GM12878 (cell line): ENCODE measurements around the gene ABCF1. TPM values are rescaled to one million over a fixed set of nuclear protein-coding genes. Genes with fewer than 3 reads are reported as not detected.
A peak's percentile ranks its signal among the peaks of the same experiment; 100 is the strongest.

ENCODE experiments used
- ATF7 ChIP-seq: fragments of 450-650 bp; IDR thresholded peaks from 2 replicates; pipeline ENCODE4 v1.6.1; 2016; ENCODE audit warnings: low read depth, mild to moderate bottlenecking
- BACH1 ChIP-seq: fragments of 450-650 bp; IDR thresholded peaks from 2 replicates; pipeline ENCODE4 v1.6.1; 2017; ENCODE audit warnings: mild to moderate bottlenecking, borderline replicate concordance
- BRCA1 ChIP-seq: IDR thresholded peaks from 2 replicates; pipeline ENCODE4 v1.6.1; 2011; ENCODE audit warnings: low read depth, low read length, improper control_type of control experiment
- CBX5 ChIP-seq: sonication (generic); IDR thresholded peaks from 2 replicates; pipeline ENCODE4 v1.6.1; 2016; ENCODE audit warnings: low read depth, moderate library complexity, mild to moderate bottlenecking, inconsistent platforms
- CHD1 ChIP-seq: IDR thresholded peaks from 2 replicates; pipeline ENCODE4 v1.6.1; 2012; ENCODE audit warnings: low read depth, low read length, improper control_type of control experiment
- CTCF ChIP-seq, 3 experiments: IDR thresholded peaks in 2 of 3; conservative IDR thresholded peaks in 1 of 3; 2 replicates each; pipeline ENCODE4 v1.5.1; 2011; ENCODE audit warnings: low read depth in 3 of 3, low read length in 3 of 3, mild to moderate bottlenecking in 3 of 3, control low read depth in 2 of 3, moderate library complexity in 2 of 3, inconsistent platforms in 1 of 3, mixed read lengths in 1 of 3; ENCODE audit not compliant: control insufficient read depth in 2 of 3, insufficient read depth in 1 of 3; ENCODE audit errors: extremely low read depth in 1 of 3
- CUX1 ChIP-seq: IDR thresholded peaks from 2 replicates; pipeline ENCODE4 v1.6.1; 2012; ENCODE audit warnings: improper control_type of control experiment, low read depth, low read length; ENCODE audit not compliant: insufficient replicate concordance
- FOXM1 ChIP-seq: IDR thresholded peaks from 2 replicates; pipeline ENCODE4 v1.6.1; 2012; ENCODE audit warnings: low read depth, mild to moderate bottlenecking, inconsistent platforms, low read length, moderate library complexity
- IKZF1 ChIP-seq: fragments of 450-650 bp; conservative IDR thresholded peaks from 2 replicates; pipeline ENCODE4 v1.6.1; 2017; ENCODE audit warnings: antibody characterized with exemption, mild to moderate bottlenecking
- MEF2A ChIP-seq: IDR thresholded peaks from 2 replicates; pipeline ENCODE4 v1.6.1; 2011; ENCODE audit warnings: low read depth, mild to moderate bottlenecking, low read length, moderate library complexity; ENCODE audit not compliant: insufficient read depth
- NFYB ChIP-seq: IDR thresholded peaks from 2 replicates; pipeline ENCODE4 v1.6.1; 2011; ENCODE audit warnings: low read depth, mild to moderate bottlenecking, low read length, improper control_type of control experiment, moderate library complexity; ENCODE audit not compliant: insufficient read depth
- TCF12 ChIP-seq: IDR thresholded peaks from 2 replicates; pipeline ENCODE4 v1.6.1; 2011; ENCODE audit warnings: low read depth, mild to moderate bottlenecking, low read length
- ZBED1 ChIP-seq: IDR thresholded peaks from 2 replicates; pipeline ENCODE4 v1.6.1; 2016; ENCODE audit warnings: borderline replicate concordance
- polyA plus RNA-seq, 11 experiments: library from polyadenylated mRNA; depleted of rRNA in 4 of 11; unstranded in 6 of 11; stranded (reverse) in 5 of 11; fragments of >200 nt; fragmentation: Nextera tagmentation in 4 of 11; fragmentation: Illumina TruSeq in 1 of 11; extraction: Ambion mirVana in 4 of 11; extraction: Trizol in 1 of 11; gene quantifications; 1 replicate in 1 of 11; 2 replicates in 10 of 11; pipeline versions ENCODE4 v1.2.1 to v1.2.3, GENCODE V29; 2011 to 2016; ENCODE audit warnings: inconsistent platforms in 2 of 11, missing spikeins in 2 of 11, low read depth in 1 of 11
- total RNA-seq, 4 experiments: library from RNA; depleted of rRNA in 3 of 4; stranded (reverse); fragments of >200 nt in 3 of 4; fragmentation: Illumina TruSeq in 1 of 4; extraction: Trizol in 1 of 4; gene quantifications; 2 replicates each; pipeline versions ENCODE4 v1.2.1 to v1.2.3, GENCODE V29; 2013 to 2021
- TF ChIP-seq, protein P1 (sequence below): IDR thresholded peaks from 2 replicates; pipeline ENCODE4 v1.6.1; 2011; ENCODE audit warnings: borderline replicate concordance, low read depth, mild to moderate bottlenecking, moderate library complexity, mixed read lengths, low read length; ENCODE audit not compliant: insufficient read depth; ENCODE audit errors: extremely low read length
- TF ChIP-seq, protein P2 (sequence below): fragments of 450-650 bp; formaldehyde crosslinking; IDR thresholded peaks from 2 replicates; pipeline ENCODE4 v1.5.0; 2022; ENCODE audit warnings: mild to moderate bottlenecking, missing genetic modification characterization
- TF ChIP-seq, protein P3 (sequence below): IDR thresholded peaks from 2 replicates; pipeline ENCODE4 v1.6.1; 2011; ENCODE audit warnings: low read depth, mild to moderate bottlenecking, low read length, moderate library complexity, borderline replicate concordance; ENCODE audit errors: extremely low read depth

Gene ABCF1
- total and polyA plus RNA-seq, 10 of the 15 experiments (the other 5 are each of a cell fraction or from before 2014, with no cell fraction given), result 21.3 to 79.6 (median 55.9) TPM

- TF ChIP-seq CBX5 (no peak), BACH1 (no peak), NFYB (no peak), ZBED1 (no peak), CTCF (IDR thresholded peaks at IDR 0.05 in 2 of 3, conservative IDR thresholded peaks at IDR 0.05 in 1 of 3; ENCODE audit: control insufficient read depth in 2 of 3, extremely low read depth in 1 of 3, insufficient read depth in 1 of 3, low read depth in 3 of 3, low read length in 3 of 3) (peak; percentile 73 to 82 (median 78)), MEF2A (no peak), FOXM1 (no peak), ATF7 (no peak), IKZF1 (no peak), TCF12 (no peak), CHD1 (no peak), CUX1 (no peak), BRCA1 (no peak)
- TF ChIP-seq, protein P1, sequence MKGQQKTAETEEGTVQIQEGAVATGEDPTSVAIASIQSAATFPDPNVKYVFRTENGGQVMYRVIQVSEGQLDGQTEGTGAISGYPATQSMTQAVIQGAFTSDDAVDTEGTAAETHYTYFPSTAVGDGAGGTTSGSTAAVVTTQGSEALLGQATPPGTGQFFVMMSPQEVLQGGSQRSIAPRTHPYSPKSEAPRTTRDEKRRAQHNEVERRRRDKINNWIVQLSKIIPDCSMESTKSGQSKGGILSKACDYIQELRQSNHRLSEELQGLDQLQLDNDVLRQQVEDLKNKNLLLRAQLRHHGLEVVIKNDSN, result no peak
- TF ChIP-seq, protein P2, sequence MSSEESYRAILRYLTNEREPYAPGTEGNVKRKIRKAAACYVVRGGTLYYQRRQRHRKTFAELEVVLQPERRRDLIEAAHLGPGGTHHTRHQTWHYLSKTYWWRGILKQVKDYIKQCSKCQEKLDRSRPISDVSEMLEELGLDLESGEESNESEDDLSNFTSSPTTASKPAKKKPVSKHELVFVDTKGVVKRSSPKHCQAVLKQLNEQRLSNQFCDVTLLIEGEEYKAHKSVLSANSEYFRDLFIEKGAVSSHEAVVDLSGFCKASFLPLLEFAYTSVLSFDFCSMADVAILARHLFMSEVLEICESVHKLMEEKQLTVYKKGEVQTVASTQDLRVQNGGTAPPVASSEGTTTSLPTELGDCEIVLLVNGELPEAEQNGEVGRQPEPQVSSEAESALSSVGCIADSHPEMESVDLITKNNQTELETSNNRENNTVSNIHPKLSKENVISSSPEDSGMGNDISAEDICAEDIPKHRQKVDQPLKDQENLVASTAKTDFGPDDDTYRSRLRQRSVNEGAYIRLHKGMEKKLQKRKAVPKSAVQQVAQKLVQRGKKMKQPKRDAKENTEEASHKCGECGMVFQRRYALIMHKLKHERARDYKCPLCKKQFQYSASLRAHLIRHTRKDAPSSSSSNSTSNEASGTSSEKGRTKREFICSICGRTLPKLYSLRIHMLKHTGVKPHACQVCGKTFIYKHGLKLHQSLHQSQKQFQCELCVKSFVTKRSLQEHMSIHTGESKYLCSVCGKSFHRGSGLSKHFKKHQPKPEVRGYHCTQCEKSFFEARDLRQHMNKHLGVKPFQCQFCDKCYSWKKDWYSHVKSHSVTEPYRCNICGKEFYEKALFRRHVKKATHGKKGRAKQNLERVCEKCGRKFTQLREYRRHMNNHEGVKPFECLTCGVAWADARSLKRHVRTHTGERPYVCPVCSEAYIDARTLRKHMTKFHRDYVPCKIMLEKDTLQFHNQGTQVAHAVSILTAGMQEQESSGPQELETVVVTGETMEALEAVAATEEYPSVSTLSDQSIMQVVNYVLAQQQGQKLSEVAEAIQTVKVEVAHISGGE (CRISPR knock-in tag), result no peak
- TF ChIP-seq, protein P3, sequence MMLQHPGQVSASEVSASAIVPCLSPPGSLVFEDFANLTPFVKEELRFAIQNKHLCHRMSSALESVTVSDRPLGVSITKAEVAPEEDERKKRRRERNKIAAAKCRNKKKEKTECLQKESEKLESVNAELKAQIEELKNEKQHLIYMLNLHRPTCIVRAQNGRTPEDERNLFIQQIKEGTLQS, result no peak
Measured at GRCh38 chr6:30544666-30545272, 26.5 kb upstream of the ABCF1 start (continued).
